K562 (cell line): Measurements from ENCODE around the gene TMEFF1. TPM values are rescaled to one million over a fixed set of nuclear protein-coding genes. Genes with fewer than 3 reads are reported as not detected.

Experiments used
- CEBPB ChIP-seq: fragments of 450-650 bp; IDR thresholded peaks from 2 replicates; pipeline ENCODE4 v1.6.1; 2016; ENCODE audit warnings: missing genetic modification characterization, missing compliant biosample characterization
- CHD1 ChIP-seq: fragments of 200-600 bp; sonication (generic); IDR thresholded peaks from one replicate; pipeline ENCODE4 v1.6.1; 2012; ENCODE audit warnings: mild to moderate bottlenecking, moderate library complexity, low read length, inconsistent platforms
- FOXP1 ChIP-seq: sonication (generic); formaldehyde crosslinking; IDR thresholded peaks from 2 replicates; pipeline ENCODE4 v1.8.0; 2022; ENCODE audit warnings: mild to moderate bottlenecking, missing genetic modification reagents
- HDGF ChIP-seq: fragments of 450-650 bp; IDR thresholded peaks from 2 replicates; pipeline ENCODE4 v1.6.1; 2016
- HES1 ChIP-seq: fragments of 450-650 bp; IDR thresholded peaks from 2 replicates; pipeline ENCODE4 v1.6.1; 2016; ENCODE audit warnings: low read depth, mild to moderate bottlenecking, moderate library complexity
- JUND ChIP-seq, 2 experiments: IDR thresholded peaks; 2 replicates in 1 of 2; 3 replicates in 1 of 2; pipeline ENCODE4 v1.6.1; 2011; ENCODE audit warnings: borderline replicate concordance in 2 of 2, low read depth in 2 of 2, low read length in 2 of 2, improper control_type of control experiment in 1 of 2, missing biosample characterization in 1 of 2, missing genetic modification characterization in 1 of 2, missing genetic modification reagents in 1 of 2
- RB1 ChIP-seq: fragments of 450-650 bp; IDR thresholded peaks from 2 replicates; pipeline ENCODE4 v1.6.1; 2017; ENCODE audit warnings: low read depth, mild to moderate bottlenecking
- SNAPC5 ChIP-seq: fragments of 250-450 bp; sonication (Bioruptor Pico); IDR thresholded peaks from 2 replicates; pipeline ENCODE4 v1.8.0; 2021; ENCODE audit warnings: moderate library complexity, mild to moderate bottlenecking, inconsistent platforms
- SRSF1 ChIP-seq: fragments of 200-400 bp; formaldehyde crosslinking; IDR thresholded peaks from 2 replicates; pipeline ENCODE4 v1.6.1; 2017; ENCODE audit warnings: mild to moderate bottlenecking, low read depth, low read length, moderate library complexity
- TAF15 ChIP-seq: fragments of 200-400 bp; formaldehyde crosslinking; IDR thresholded peaks from 2 replicates; pipeline ENCODE4 v1.6.1; 2017; ENCODE audit warnings: mild to moderate bottlenecking, low read depth, low read length, moderate library complexity
- TCFL5 ChIP-seq: fragments of 250-450 bp; sonication (Bioruptor Pico); conservative IDR thresholded peaks from 2 replicates; pipeline ENCODE4 v1.6.1; 2021; ENCODE audit warnings: mild to moderate bottlenecking, moderate library complexity, matching md5 sums
- TOE1 ChIP-seq, 2 experiments: fragments of 450-650 bp in 1 of 2; sonication (generic) in 1 of 2; formaldehyde crosslinking in 1 of 2; IDR thresholded peaks; 2 replicates each; pipeline versions ENCODE4 v1.7.1 to v1.8.0; 2016 to 2022; ENCODE audit warnings: borderline replicate concordance in 2 of 2, mild to moderate bottlenecking in 2 of 2, antibody characterized with exemption in 1 of 2, inconsistent platforms in 1 of 2, low read depth in 1 of 2, missing genetic modification reagents in 1 of 2, moderate library complexity in 1 of 2
- ZMIZ1 ChIP-seq, 2 experiments: fragments of 150-350 bp in 1 of 2; IDR thresholded peaks; 2 replicates each; pipeline ENCODE4 v1.6.1; 2012 to 2016; ENCODE audit warnings: low read depth in 2 of 2, low read length in 2 of 2, mild to moderate bottlenecking in 1 of 2, moderate library complexity in 1 of 2
- ZNF609 ChIP-seq: sonication (generic); formaldehyde crosslinking; IDR thresholded peaks from 2 replicates; pipeline ENCODE4 v1.8.1; 2023; ENCODE audit warnings: missing genetic modification reagents, mild to moderate bottlenecking, borderline replicate concordance
- ZNF785 ChIP-seq: fragments of 250-450 bp; sonication (Bioruptor Pico); IDR thresholded peaks from 2 replicates; pipeline ENCODE4 v1.4.0; 2020; ENCODE audit warnings: mild to moderate bottlenecking
- polyA plus RNA-seq, 8 experiments: library from polyadenylated mRNA; depleted of rRNA in 4 of 8; stranded (reverse) in 5 of 8; unstranded in 3 of 8; fragments of >200 nt; fragmentation: Nextera tagmentation in 2 of 8; fragmentation: Illumina TruSeq in 1 of 8; extraction: Ambion mirVana in 2 of 8; extraction: Trizol in 1 of 8; gene quantifications; 2 replicates each; pipeline versions ENCODE4 v1.2.1 to v1.2.3, GENCODE V29; 2011 to 2014; ENCODE audit warnings: inconsistent platforms in 1 of 8, missing spikeins in 1 of 8
- total RNA-seq, 7 experiments: library from RNA; depleted of rRNA in 6 of 7; stranded (reverse); fragments of >200 nt in 6 of 7; fragmentation: Illumina TruSeq in 2 of 7; extraction: Trizol in 2 of 7; gene quantifications; 2 replicates each; pipeline versions ENCODE4 v1.2.1 to v1.2.3, GENCODE V29; 2011 to 2021; ENCODE audit warnings: low replicate concordance in 1 of 7

TMEFF1 gene
- total and polyA plus RNA-seq, 9 of the 15 experiments (the other 6 are each of a cell fraction or from before 2014, with no cell fraction given), result 0.07 to 1.1 (median 0.28) TPM; not detected in 2

- TF ChIP-seq JUND (IDR thresholded peaks at IDR 0.05; ENCODE audit: borderline replicate concordance, low read depth, low read length), result no peak
- TF ChIP-seq JUND (tag; IDR thresholded peaks at IDR 0.05; ENCODE audit: borderline replicate concordance, low read depth, low read length), result no peak
- TF ChIP-seq FOXP1 (CRISPR knock-in tag), result no peak
- TF ChIP-seq TAF15, result no peak
- no peak for TF ChIP-seq CHD1
- no peak for TF ChIP-seq TOE1 (IDR thresholded peaks at IDR 0.05; ENCODE audit: borderline replicate concordance)
- TF ChIP-seq TOE1 (CRISPR knock-in tag; IDR thresholded peaks at IDR 0.05; ENCODE audit: borderline replicate concordance, low read depth), result no peak
- no peak for TF ChIP-seq ZNF785 (CRISPR knock-in tag)
- no peak for TF ChIP-seq ZMIZ1 (IDR thresholded peaks at IDR 0.05; ENCODE audit: low read depth in 2 of 2, low read length in 2 of 2)
- TF ChIP-seq RB1, result no peak
- TF ChIP-seq ZNF609 (CRISPR knock-in tag), result no peak
- TF ChIP-seq SNAPC5 (CRISPR knock-in tag), result no peak
- TF ChIP-seq TCFL5 (CRISPR knock-in tag), result no peak
- no peak for TF ChIP-seq HDGF
- no peak for TF ChIP-seq SRSF1
- no peak for TF ChIP-seq CEBPB (tag)
- TF ChIP-seq HES1, result no peak
Measured at GRCh38 chr9:100602342-100602801, 129.4 kb downstream of the TMEFF1 start (continued).
